GM18861 (cell line): Measurements from ENCODE around the gene CYTL1.
"Not testable (repeated sequence)": the region's sequence is repeated elsewhere in the genome, so short reads cannot be mapped to it uniquely, and the experiment has no call there.

Source experiments
- ATAC-seq: cut with Tn5 transposase; IDR thresholded peaks from one replicate; pipeline ENCODE4 v1.9.1; 2021; ENCODE audit not compliant: unreplicated experiment

CYTL1 gene

GRCh38 chr4:5003372-5003857 lies 15.8 kb downstream of the CYTL1 start:
- no peak for ATAC-seq

GRCh38 chr4:5001641-5002040 lies 17.6 kb downstream of the CYTL1 start:
- ATAC-seq, result not testable (repeated sequence)

- not testable (repeated sequence) for ATAC-seq
Observed at GRCh38 chr4:4996935-4997334, 22.3 kb downstream of the CYTL1 start.

- ATAC-seq, result no peak
Observed at GRCh38 chr4:4995908-4996265, 23.4 kb downstream of the CYTL1 start.

- ATAC-seq, result no peak
Observed at GRCh38 chr4:4995103-4995907, 24.0 kb downstream of the CYTL1 start.

- no peak for ATAC-seq
Observed at GRCh38 chr4:4994312-4995097, 24.8 kb downstream of the CYTL1 start.

- ATAC-seq, result no peak
Observed at GRCh38 chr4:4992833-4993232, 26.4 kb downstream of the CYTL1 start.

- ATAC-seq, result no peak
Observed at GRCh38 chr4:4991541-4992099, 27.6 kb downstream of the CYTL1 start.

- no peak for ATAC-seq
Observed at GRCh38 chr4:4990857-4991540, 28.3 kb downstream of the CYTL1 start.

GRCh38 chr4:4990329-4990728 lies 28.9 kb downstream of the CYTL1 start:
- no peak for ATAC-seq

GRCh38 chr4:4989083-4989622 lies 30.1 kb downstream of the CYTL1 start:
- no peak for ATAC-seq

- ATAC-seq, result no peak
Observed at GRCh38 chr4:4987656-4988055, 31.6 kb downstream of the CYTL1 start.

GRCh38 chr4:4986841-4987240 lies 32.4 kb downstream of the CYTL1 start:
- ATAC-seq, result no peak

- no peak for ATAC-seq
Observed at GRCh38 chr4:4985844-4986243, 33.4 kb downstream of the CYTL1 start.

GRCh38 chr4:4985036-4985435 lies 34.2 kb downstream of the CYTL1 start:
- ATAC-seq, result no peak

- no peak for ATAC-seq
Observed at GRCh38 chr4:4984186-4984585, 35.1 kb downstream of the CYTL1 start.

- no peak for ATAC-seq
Observed at GRCh38 chr4:4981827-4982226, 37.4 kb downstream of the CYTL1 start.

GRCh38 chr4:4981427-4981826 lies 37.8 kb downstream of the CYTL1 start:
- ATAC-seq, result no peak

- ATAC-seq, result no peak
Observed at GRCh38 chr4:4980621-4981230, 38.5 kb downstream of the CYTL1 start.

GRCh38 chr4:4979971-4980370 lies 39.3 kb downstream of the CYTL1 start:
- ATAC-seq, result no peak

GRCh38 chr4:4974727-4975126 lies 44.5 kb downstream of the CYTL1 start:
- no peak for ATAC-seq
